ENCODE measurements around the gene TRIO. TPM values are rescaled to one million over a fixed set of nuclear protein-coding genes. Genes with fewer than 3 reads are reported as not detected.

Gene TRIO
- total RNA-seq, 3 donors from 2014 or later (not counting 1 experiment from before 2014, with no cell fraction given): 84.6 to 136 (median 94.3) TPM

GRCh38 chr5:14395411-14395810 is 252.3 kb downstream of the TRIO start:
- Mint-ChIP-seq H3K4me1 (no peaks in the 10 kb centered on the region), H3K27me3 (ENCODE audit: low read depth in 2 of 2) (no peaks in the 10 kb centered on the region), H3K9me3 (no peaks in the 10 kb centered on the region), H3K27ac (no peak overlapping the region), H3K36me3 (peaks cover 6% of the 10 kb centered on the region), H3K4me3 (no peak overlapping the region)
- DNase-seq (no peak), ATAC-seq (no peak)
- WGBS (ENCODE audit: insufficient coverage): 96% methylated on average over 1 of the region's 1 CpG
- H3K4me1 ChIP-seq (ENCODE audit: control insufficient read depth, insufficient read depth, low read length): no peaks in the 10 kb centered on the region
- no peaks in the 10 kb centered on the region for H3K27me3 ChIP-seq (ENCODE audit: control insufficient read depth, insufficient read depth, low read length)
- no peak overlapping the region for H3K27ac ChIP-seq (ENCODE audit: low read length)
- intact Hi-C loops (cut with micrococcal nuclease): no loop called here
- H3K36me3 ChIP-seq (ENCODE audit: control insufficient read depth, insufficient read depth, low read length): peaks cover 12% of the 10 kb centered on the region
- H3K9me3 ChIP-seq (ENCODE audit: control insufficient read depth, insufficient read depth, low read length): no peaks in the 10 kb centered on the region
- H3K4me3 ChIP-seq (ENCODE audit: low read length): no peak overlapping the region
- TF ChIP-seq, protein P1, sequence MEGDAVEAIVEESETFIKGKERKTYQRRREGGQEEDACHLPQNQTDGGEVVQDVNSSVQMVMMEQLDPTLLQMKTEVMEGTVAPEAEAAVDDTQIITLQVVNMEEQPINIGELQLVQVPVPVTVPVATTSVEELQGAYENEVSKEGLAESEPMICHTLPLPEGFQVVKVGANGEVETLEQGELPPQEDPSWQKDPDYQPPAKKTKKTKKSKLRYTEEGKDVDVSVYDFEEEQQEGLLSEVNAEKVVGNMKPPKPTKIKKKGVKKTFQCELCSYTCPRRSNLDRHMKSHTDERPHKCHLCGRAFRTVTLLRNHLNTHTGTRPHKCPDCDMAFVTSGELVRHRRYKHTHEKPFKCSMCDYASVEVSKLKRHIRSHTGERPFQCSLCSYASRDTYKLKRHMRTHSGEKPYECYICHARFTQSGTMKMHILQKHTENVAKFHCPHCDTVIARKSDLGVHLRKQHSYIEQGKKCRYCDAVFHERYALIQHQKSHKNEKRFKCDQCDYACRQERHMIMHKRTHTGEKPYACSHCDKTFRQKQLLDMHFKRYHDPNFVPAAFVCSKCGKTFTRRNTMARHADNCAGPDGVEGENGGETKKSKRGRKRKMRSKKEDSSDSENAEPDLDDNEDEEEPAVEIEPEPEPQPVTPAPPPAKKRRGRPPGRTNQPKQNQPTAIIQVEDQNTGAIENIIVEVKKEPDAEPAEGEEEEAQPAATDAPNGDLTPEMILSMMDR (IDR thresholded peaks at IDR 0.05): no peak

DNA sequence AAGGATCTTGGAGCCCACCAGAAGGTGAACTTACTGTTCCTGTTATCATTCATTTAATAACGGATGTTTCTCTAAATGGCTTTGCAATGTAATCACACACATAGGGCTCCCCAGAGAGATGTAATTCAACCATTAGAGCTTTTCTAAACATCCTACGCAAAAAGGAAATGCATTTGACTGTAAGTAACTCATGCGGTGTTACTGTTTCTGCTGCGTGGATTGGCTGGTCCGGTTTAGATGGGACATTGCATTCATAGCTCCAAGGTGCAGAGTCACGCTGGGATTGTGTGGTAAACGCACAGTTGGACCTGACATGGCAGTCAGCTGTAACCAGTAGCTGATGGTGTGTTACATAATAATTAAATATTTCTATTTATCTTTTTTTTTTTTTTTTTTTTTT is 252.9 kb downstream of the TRIO start:
- intact Hi-C loops (cut with micrococcal nuclease): no loop called here
- Histone ChIP-seq H3K9me3 (ENCODE audit: control insufficient read depth, insufficient read depth, low read length) (no peaks in the 10 kb centered on the region), H3K27me3 (ENCODE audit: control insufficient read depth, insufficient read depth, low read length) (no peaks in the 10 kb centered on the region), H3K36me3 (ENCODE audit: control insufficient read depth, insufficient read depth, low read length) (peaks cover 8% of the 10 kb centered on the region), H3K4me1 (ENCODE audit: control insufficient read depth, insufficient read depth, low read length) (no peaks in the 10 kb centered on the region), H3K4me3 (ENCODE audit: low read length) (no peak overlapping the region), H3K27ac (ENCODE audit: low read length) (no peak overlapping the region)
- no peaks in the 10 kb centered on the region for H3K4me1 Mint-ChIP-seq
- no peak overlapping the region for H3K27ac Mint-ChIP-seq
- no peaks in the 10 kb centered on the region for H3K9me3 Mint-ChIP-seq
- no peak for ATAC-seq
- WGBS (ENCODE audit: insufficient coverage): 91% methylated on average over 7 of the region's 7 CpGs
- no peaks in the 10 kb centered on the region for H3K36me3 Mint-ChIP-seq
- no peaks in the 10 kb centered on the region for H3K27me3 Mint-ChIP-seq (ENCODE audit: low read depth in 2 of 2)
- no peak for DNase-seq
- TF ChIP-seq, protein P1 (IDR thresholded peaks at IDR 0.05): no peak
- H3K4me3 Mint-ChIP-seq: no peak overlapping the region

- Histone ChIP-seq H3K4me3 (ENCODE audit: low read length) (no peak overlapping the region), H3K4me1 (ENCODE audit: control insufficient read depth, insufficient read depth, low read length) (no peaks in the 10 kb centered on the region), H3K36me3 (ENCODE audit: control insufficient read depth, insufficient read depth, low read length) (peaks cover 8% of the 10 kb centered on the region), H3K27ac (ENCODE audit: low read length) (no peak overlapping the region), H3K9me3 (ENCODE audit: control insufficient read depth, insufficient read depth, low read length) (no peaks in the 10 kb centered on the region), H3K27me3 (ENCODE audit: control insufficient read depth, insufficient read depth, low read length) (no peaks in the 10 kb centered on the region)
- H3K4me3 Mint-ChIP-seq: no peak overlapping the region
- intact Hi-C loops (cut with micrococcal nuclease): no loop called here
- no peak for ATAC-seq
- no peaks in the 10 kb centered on the region for H3K4me1 Mint-ChIP-seq
- no peaks in the 10 kb centered on the region for H3K36me3 Mint-ChIP-seq
- H3K9me3 Mint-ChIP-seq: no peaks in the 10 kb centered on the region
- no peaks in the 10 kb centered on the region for H3K27me3 Mint-ChIP-seq (ENCODE audit: low read depth in 2 of 2)
- DNase-seq: no peak
- WGBS (ENCODE audit: insufficient coverage): 100% methylated on average over 4 of the region's 5 CpGs
- no peak overlapping the region for H3K27ac Mint-ChIP-seq
- TF ChIP-seq, protein P1 (IDR thresholded peaks at IDR 0.05): no peak
Measured at GRCh38 chr5:14396737-14397136, 253.6 kb downstream of the TRIO start.

DNA sequence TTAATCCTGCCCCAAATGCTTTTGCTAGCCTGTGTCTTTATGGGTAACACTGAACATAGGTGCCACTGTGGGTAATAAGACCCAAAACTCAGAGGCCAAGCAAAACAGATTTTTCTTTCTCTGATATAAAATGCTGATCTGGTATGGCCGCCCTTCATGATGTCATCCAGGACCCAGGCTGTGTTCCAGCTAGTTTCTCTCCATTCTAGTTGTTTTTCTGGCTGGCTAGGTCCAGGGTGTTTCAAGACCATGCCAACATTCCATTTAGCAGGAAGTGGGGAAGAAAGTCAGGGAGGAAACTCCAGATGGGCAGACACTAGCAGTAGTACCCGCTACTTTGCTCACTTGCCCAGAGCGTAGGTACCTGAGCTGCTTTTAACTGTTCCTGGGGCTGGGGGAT is 254.6 kb downstream of the TRIO start:
- Histone ChIP-seq H3K9me3 (ENCODE audit: control insufficient read depth, insufficient read depth, low read length) (peaks cover 2% of the 10 kb centered on the region), H3K27ac (ENCODE audit: low read length) (no peak overlapping the region), H3K27me3 (ENCODE audit: control insufficient read depth, insufficient read depth, low read length) (no peaks in the 10 kb centered on the region), H3K4me3 (ENCODE audit: low read length) (no peak overlapping the region), H3K36me3 (ENCODE audit: control insufficient read depth, insufficient read depth, low read length) (peaks cover 8% of the 10 kb centered on the region), H3K4me1 (ENCODE audit: control insufficient read depth, insufficient read depth, low read length) (no peaks in the 10 kb centered on the region)
- H3K4me3 Mint-ChIP-seq: no peak overlapping the region
- H3K27me3 Mint-ChIP-seq (ENCODE audit: low read depth in 2 of 2): no peaks in the 10 kb centered on the region
- H3K4me1 Mint-ChIP-seq: peaks cover 0 to 7% of the 10 kb centered on the region in 2 donors
- H3K27ac Mint-ChIP-seq: no peak overlapping the region
- no peaks in the 10 kb centered on the region for H3K36me3 Mint-ChIP-seq
- TF ChIP-seq, protein P1 (IDR thresholded peaks at IDR 0.05): no peak
- WGBS (ENCODE audit: insufficient coverage): 100% methylated on average over 3 of the region's 3 CpGs
- H3K9me3 Mint-ChIP-seq: peaks cover 6% of the 10 kb centered on the region in 2 donors
- ATAC-seq: no peak
- DNase-seq: no peak
- intact Hi-C loops (cut with micrococcal nuclease): loop anchor here (2.0 kb wide), 1 partner anchor 45 kb away; no protein-coding TSS in a partner anchor
